Endothelial cell of umbilical vein (primary cell): ENCODE results near the gene GRK1. TPM values are rescaled to one million over a fixed set of nuclear protein-coding genes. Genes with fewer than 3 reads are reported as not detected.

ENCODE experiments used
- BruUV-seq: library from RNA; stranded (reverse); fragments of 400-500 nt; replicated peaks from 2 replicates; lab custom pipeline; 2021; lab: Mats Ljungman, UMichigan
- CTCF ChIA-PET: fragments of 300-600, 350-600 bp; sonication (Branson Sonifier 250); formaldehyde crosslinking; loops from one replicate; lab custom pipeline; 2021; ENCODE audit warnings: antibody characterized with exemption, inconsistent platforms; lab: Charles Lee
- POLR2A ChIA-PET: fragments of 300-600, 350-600 bp; sonication (Branson Sonifier 250); formaldehyde crosslinking; loops from one replicate; lab custom pipeline; 2021; ENCODE audit warnings: antibody characterized with exemption, inconsistent platforms; lab: Charles Lee
- DNase-seq: peaks from one replicate; pipeline ENCODE4 v3.0.0-alpha.2; 2011; ENCODE audit warnings: low read depth, low spot score
- FAIRE-seq: peaks from 2 replicates; lab custom pipeline; 2011; peaks lifted over from hg19 to GRCh38; lab: Jason Lieb, UNC
- H2AFZ ChIP-seq: 2 replicates; pipeline ENCODE4 v1.6.0; 2012; ENCODE audit warnings: low read depth, low read length, control low read depth, inconsistent platforms
- H3K27ac ChIP-seq: 2 replicates; pipeline ENCODE4 v1.5.1; 2011; ENCODE audit warnings: low read depth, mild to moderate bottlenecking, control low read depth, low read length, moderate library complexity; ENCODE audit not compliant: insufficient read depth
- H3K27me3 ChIP-seq, 2 experiments: 2 replicates each; pipeline versions ENCODE4 v1.6.0 to v1.6.1; 2011; ENCODE audit warnings: low read length in 2 of 2, mixed read lengths in 1 of 2; ENCODE audit not compliant: control insufficient read depth in 2 of 2, insufficient read depth in 2 of 2
- H3K36me3 ChIP-seq, 2 experiments: 2 replicates in 1 of 2; 3 replicates in 1 of 2; pipeline ENCODE4 v1.5.1; 2011; ENCODE audit warnings: low read length in 2 of 2, mild to moderate bottlenecking in 1 of 2, moderate library complexity in 1 of 2; ENCODE audit not compliant: control insufficient read depth in 2 of 2, insufficient read depth in 2 of 2; ENCODE audit errors: extremely low read depth in 1 of 2
- H3K4me1 ChIP-seq: 3 replicates; pipeline ENCODE4 v1.5.1; 2011; ENCODE audit warnings: mild to moderate bottlenecking, low read length; ENCODE audit not compliant: control insufficient read depth, insufficient read depth; ENCODE audit errors: extremely low read depth
- H3K4me2 ChIP-seq: 2 replicates; pipeline ENCODE4 v1.6.1; 2011; ENCODE audit warnings: low read length, control low read depth, mixed read lengths; ENCODE audit not compliant: insufficient read depth
- H3K4me3 ChIP-seq, 3 experiments: fragments of 200-600 bp in 1 of 3; sonication (generic), shearing (Covaris generic) in 1 of 3; replicated peaks in 1 of 3; 2 replicates each; pipeline ENCODE4 v1.5.1; 2011 to 2016; ENCODE audit warnings: control low read depth in 3 of 3, low read length in 3 of 3, mild to moderate bottlenecking in 2 of 3, inconsistent platforms in 1 of 3, low read depth in 1 of 3, moderate library complexity in 1 of 3; ENCODE audit not compliant: insufficient read depth in 1 of 3
- H3K79me2 ChIP-seq: 2 replicates; pipeline ENCODE4 v1.6.0; 2012; ENCODE audit warnings: low read length, inconsistent platforms; ENCODE audit not compliant: control insufficient read depth, insufficient read depth
- H3K9ac ChIP-seq: replicated peaks from 2 replicates; pipeline ENCODE3; 2011; ENCODE audit warnings: low read length, control low read depth; ENCODE audit not compliant: insufficient read depth; ENCODE audit errors: extremely low read depth
- H3K9me1 ChIP-seq: replicated peaks from 3 replicates; pipeline ENCODE4 v1.6.0; 2011; ENCODE audit warnings: mild to moderate bottlenecking, low read length; ENCODE audit not compliant: control insufficient read depth, insufficient read depth; ENCODE audit errors: extremely low read depth
- H3K9me3 ChIP-seq: replicated peaks from 2 replicates; pipeline ENCODE4 v1.5.1; 2012; ENCODE audit warnings: low read length, inconsistent platforms; ENCODE audit not compliant: control insufficient read depth, insufficient read depth
- H4K20me1 ChIP-seq: replicated peaks from 2 replicates; pipeline ENCODE3; 2011; ENCODE audit warnings: mild to moderate bottlenecking, low read length; ENCODE audit not compliant: control insufficient read depth, insufficient read depth; ENCODE audit errors: extremely low read depth
- CTCF ChIP-seq, 2 donors: IDR thresholded peaks; 1 replicate in 1 of 2; 2 replicates in 1 of 2; pipeline ENCODE4 v1.5.1; 2011; ENCODE audit warnings: low read length in 2 of 2, mild to moderate bottlenecking in 2 of 2, moderate library complexity in 2 of 2, control low read depth in 1 of 2, inconsistent platforms in 1 of 2, low read depth in 1 of 2; ENCODE audit not compliant: insufficient read depth in 1 of 2; ENCODE audit errors: extremely low read depth in 1 of 2
- EZH2 ChIP-seq: IDR thresholded peaks from 2 replicates; pipeline ENCODE4 v1.6.1; 2012; ENCODE audit warnings: borderline replicate concordance, low read depth, mild to moderate bottlenecking, moderate library complexity, low read length, inconsistent platforms; ENCODE audit not compliant: severe bottlenecking
- FOS ChIP-seq: IDR thresholded peaks from 2 replicates; pipeline ENCODE4 v1.6.1; 2011; ENCODE audit warnings: mild to moderate bottlenecking, low read length, moderate library complexity, borderline replicate concordance; ENCODE audit not compliant: insufficient read depth
- GATA2 ChIP-seq: IDR thresholded peaks from 2 replicates; pipeline ENCODE4 v1.7.0; 2011; ENCODE audit warnings: low read depth, mild to moderate bottlenecking, moderate library complexity, mixed read lengths, low read length; ENCODE audit not compliant: insufficient read length, insufficient read depth
- JUN ChIP-seq: IDR thresholded peaks from 2 replicates; pipeline ENCODE4 v1.6.1; 2011; ENCODE audit warnings: borderline replicate concordance, low read depth; ENCODE audit not compliant: insufficient read length, insufficient read depth
- MAX ChIP-seq: IDR thresholded peaks from 2 replicates; pipeline ENCODE4 v1.6.1; 2011; ENCODE audit not compliant: insufficient read depth, insufficient read length
- MYC ChIP-seq: IDR thresholded peaks from one replicate; pipeline ENCODE4 v1.6.1; 2011; ENCODE audit warnings: mild to moderate bottlenecking, low read depth, low read length
- POLR2A ChIP-seq: IDR thresholded peaks from 2 replicates; pipeline ENCODE4 v1.6.1; 2012; ENCODE audit warnings: low read depth, mild to moderate bottlenecking, control low read depth, low read length
- POLR2AphosphoS5 ChIP-seq: IDR thresholded peaks from 2 replicates; pipeline ENCODE4 v1.6.1; 2012; ENCODE audit warnings: low read depth, mild to moderate bottlenecking, control low read depth, low read length, moderate library complexity; ENCODE audit not compliant: insufficient read depth
- dilution Hi-C: fragments of 300-500 bp; cut with MboI; formaldehyde crosslinking; loops from one replicate; pipeline ENCODE4 v1.15.0; 2019; ENCODE audit warnings: low sequenced_read_pairs; ENCODE audit not compliant: extremely low pct_ligation_motif_present
- intact Hi-C: fragments of 100-400 bp; cut with micrococcal nuclease; formaldehyde crosslinking; loops from one replicate; pipeline ENCODE4 v1.10.0; 2022
- polyA plus RNA-seq, 4 experiments: library from polyadenylated mRNA; depleted of rRNA in 3 of 4; stranded (reverse) in 3 of 4; unstranded in 1 of 4; fragments of >200 nt; gene quantifications; 2 replicates each; pipeline versions ENCODE4 v1.2.1 to v1.2.3, GENCODE V29; 2011 to 2012; ENCODE audit warnings: missing spikeins in 1 of 4
- total RNA-seq: library from RNA; stranded (reverse); gene quantifications from 2 replicates; pipeline ENCODE4 v1.2.3, GENCODE V29; 2021

Gene GRK1
- total and polyA plus RNA-seq, 2 donors (not counting 3 experiments of a cell fraction or from before 2014, with no cell fraction given) = not detected

GRCh38 chr13:113743366-113744195 lies 76.6 kb downstream of the GRK1 start:
- intact Hi-C loops = no loop called here
- Histone ChIP-seq H3K9ac (no peak overlapping the region), H3K36me3 (no peaks in the 10 kb centered on the region), H2AFZ (no peak overlapping the region), H3K9me1 (no peaks in the 10 kb centered on the region), H3K79me2 (no peaks in the 10 kb centered on the region), H4K20me1 (no peaks in the 10 kb centered on the region), H3K27me3 (no peaks in the 10 kb centered on the region), H3K4me1 (no peaks in the 10 kb centered on the region), H3K27ac (no peak overlapping the region), H3K9me3 (no peaks in the 10 kb centered on the region), H3K4me2 (no peak overlapping the region), H3K4me3 (no peak overlapping the region)
- ChIA-PET CTCF (interaction anchor here (2.0 kb wide), 1 partner anchor 12 kb away, joined by 6 read pairs; no protein-coding TSS in a partner anchor), POLR2A (no interaction called here)
- TF ChIP-seq MYC = no peak
- TF ChIP-seq POLR2A = no peak
- no peak for TF ChIP-seq JUN
- no peak for TF ChIP-seq MAX
- DNase-seq (no peak), FAIRE-seq (no peak)
- dilution Hi-C loops = no loop called here
- BruUV-seq = no TSS peak

GRCh38 chr13:113744197-113745000 lies 77.4 kb downstream of the GRK1 start:
- H3K9me3 ChIP-seq = no peaks in the 10 kb centered on the region
- TF ChIP-seq FOS = no peak
- TF ChIP-seq GATA2 = no peak
- TF ChIP-seq JUN = no peak
- TF ChIP-seq EZH2 = no peak
- no peak for TF ChIP-seq MYC
- no peak for TF ChIP-seq POLR2A
- no peak for TF ChIP-seq POLR2AphosphoS5
- no peak for TF ChIP-seq MAX
- TF ChIP-seq CTCF (IDR thresholded peaks at IDR 0.05; ENCODE audit: extremely low read depth in 1 of 2, insufficient read depth in 1 of 2, low read depth in 1 of 2, low read length in 2 of 2) = no peak
- BruUV-seq = no TSS peak
- H3K4me2 ChIP-seq = no peak overlapping the region
- H3K4me3 ChIP-seq = no peak overlapping the region
- H2AFZ ChIP-seq = no peak overlapping the region
- H3K27ac ChIP-seq = no peak overlapping the region
- H3K27me3 ChIP-seq = no peaks in the 10 kb centered on the region
- ChIA-PET POLR2A (no interaction called here), CTCF (no interaction called here)
- FAIRE-seq (no peak), DNase-seq (no peak)
- no peaks in the 10 kb centered on the region for H3K79me2 ChIP-seq
- H3K9ac ChIP-seq = no peak overlapping the region
- H3K36me3 ChIP-seq = no peaks in the 10 kb centered on the region
- H3K4me1 ChIP-seq = no peaks in the 10 kb centered on the region
- H4K20me1 ChIP-seq = no peaks in the 10 kb centered on the region
- no peaks in the 10 kb centered on the region for H3K9me1 ChIP-seq
- intact Hi-C loops (no loop called here), dilution Hi-C loops (no loop called here)
